SK-N-SH treated with all-trans-retinoic acid at 6 μM for 48 hours (cell line): ENCODE results near the gene TEX11.

Source experiments
- ATAC-seq: fragments of 200-7000 bp; cut with Tn5 transposase; 3 replicates; pipeline ENCODE4 v1.9.1; 2020; ENCODE audit warnings: mild to moderate bottlenecking, moderate library complexity
- ARNTL ChIP-seq: fragments of 450-650 bp; formaldehyde crosslinking; IDR thresholded peaks from 2 replicates; pipeline ENCODE4 v1.5.0; 2020; ENCODE audit warnings: low read depth, mild to moderate bottlenecking, moderate library complexity, borderline replicate concordance
- GLIS3 ChIP-seq: fragments of 250-450 bp; sonication (Bioruptor Pico); IDR thresholded peaks from 2 replicates; pipeline ENCODE4 v1.5.0; 2020; ENCODE audit warnings: mild to moderate bottlenecking, moderate library complexity
- ISL1 ChIP-seq: fragments of 250-450 bp; sonication (Bioruptor Pico); IDR thresholded peaks from 2 replicates; pipeline ENCODE4 v2.1.2; 2022; ENCODE audit warnings: mild to moderate bottlenecking, moderate library complexity
- OSR1 ChIP-seq: fragments of 250-450 bp; sonication (Bioruptor Pico); IDR thresholded peaks from 2 replicates; pipeline ENCODE4 v1.8.0; 2022; ENCODE audit warnings: moderate library complexity, mild to moderate bottlenecking, inconsistent platforms
- RARB ChIP-seq: fragments of 250-450 bp; sonication (Bioruptor Pico); IDR thresholded peaks from 2 replicates; pipeline ENCODE4 v1.8.0; 2021; ENCODE audit warnings: mild to moderate bottlenecking, moderate library complexity
- TCF4 ChIP-seq: fragments of 250-450 bp; sonication (Bioruptor Pico); IDR thresholded peaks from 2 replicates; pipeline ENCODE4 v1.8.0; 2021; ENCODE audit warnings: mild to moderate bottlenecking, moderate library complexity, borderline replicate concordance
- TOX ChIP-seq: fragments of 250-450 bp; sonication (Bioruptor Pico); IDR thresholded peaks from 2 replicates; pipeline ENCODE4 v1.8.0; 2021; ENCODE audit warnings: mild to moderate bottlenecking, moderate library complexity, borderline replicate concordance
- ZC3H10 ChIP-seq: fragments of 250-450 bp; sonication (Bioruptor Pico); IDR thresholded peaks from 2 replicates; pipeline ENCODE4 v1.5.1; 2021; ENCODE audit warnings: mild to moderate bottlenecking, moderate library complexity
- ZFP3 ChIP-seq: fragments of 250-450 bp; sonication (Bioruptor Pico); IDR thresholded peaks from 2 replicates; pipeline ENCODE4 v1.5.0; 2020; ENCODE audit warnings: mild to moderate bottlenecking, moderate library complexity
- ZFP30 ChIP-seq: fragments of 450-650 bp; formaldehyde crosslinking; IDR thresholded peaks from 2 replicates; pipeline ENCODE4 v1.5.0; 2022; ENCODE audit warnings: mild to moderate bottlenecking, moderate library complexity
- ZNF565 ChIP-seq: fragments of 450-650 bp; formaldehyde crosslinking; conservative IDR thresholded peaks from 2 replicates; pipeline ENCODE4 v1.5.0; 2020; ENCODE audit warnings: low read depth, mild to moderate bottlenecking, moderate library complexity
- ZNF70 ChIP-seq: fragments of 450-650 bp; formaldehyde crosslinking; IDR thresholded peaks from 2 replicates; pipeline ENCODE4 v1.5.0; 2020; ENCODE audit warnings: mild to moderate bottlenecking, moderate library complexity
- TF ChIP-seq, protein P1 (sequence below): fragments of 250-450 bp; sonication (Bioruptor Pico); IDR thresholded peaks from 2 replicates; pipeline ENCODE4 v1.8.0; 2021; ENCODE audit warnings: low read depth, mild to moderate bottlenecking, moderate library complexity, borderline replicate concordance
- TF ChIP-seq, protein P2 (sequence below): fragments of 250-450 bp; sonication (Bioruptor Pico); IDR thresholded peaks from 2 replicates; pipeline ENCODE4 v1.5.1; 2020; ENCODE audit warnings: low read depth, mild to moderate bottlenecking, moderate library complexity
- TF ChIP-seq, protein P3 (sequence below): fragments of 250-450 bp; sonication (Bioruptor Pico); IDR thresholded peaks from 2 replicates; pipeline ENCODE4 v1.8.0; 2020; ENCODE audit warnings: mild to moderate bottlenecking, moderate library complexity, borderline replicate concordance
- TF ChIP-seq, protein P4 (sequence below): fragments of 250-450 bp; sonication (Bioruptor Pico); IDR thresholded peaks from 2 replicates; pipeline ENCODE4 v1.5.1; 2021; ENCODE audit warnings: mild to moderate bottlenecking, moderate library complexity
- TF ChIP-seq, protein P5 (sequence below): fragments of 250-450 bp; sonication (Bioruptor Pico); IDR thresholded peaks from 2 replicates; pipeline ENCODE4 v1.5.0; 2020; ENCODE audit warnings: mild to moderate bottlenecking, moderate library complexity

The TEX11 gene

DNA sequence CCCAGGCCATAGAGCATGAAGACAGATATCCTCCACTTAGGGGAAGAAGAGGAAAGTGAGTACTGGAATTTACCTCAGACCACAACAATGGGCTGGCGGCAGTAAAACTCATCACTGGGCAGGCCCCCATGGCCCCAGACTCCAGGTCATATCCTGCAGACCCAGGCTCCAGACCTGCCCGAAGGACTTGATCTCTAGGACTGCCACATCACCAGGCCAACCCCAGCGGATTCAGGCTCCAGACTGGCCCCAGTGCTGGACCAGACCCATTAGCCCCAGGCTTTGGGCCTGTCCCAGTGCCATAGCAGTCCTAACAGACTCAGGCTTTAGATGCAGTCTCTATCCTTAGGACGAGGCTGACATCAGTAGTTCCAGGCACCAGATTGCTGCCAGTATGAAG lies 273.3 kb downstream of the TEX11 start:
- TF ChIP-seq ZFP3 (no peak), ZFP30 (CRISPR knock-in tag) (no peak), RARB (CRISPR knock-in tag) (no peak)
- ATAC-seq, result no peak

DNA sequence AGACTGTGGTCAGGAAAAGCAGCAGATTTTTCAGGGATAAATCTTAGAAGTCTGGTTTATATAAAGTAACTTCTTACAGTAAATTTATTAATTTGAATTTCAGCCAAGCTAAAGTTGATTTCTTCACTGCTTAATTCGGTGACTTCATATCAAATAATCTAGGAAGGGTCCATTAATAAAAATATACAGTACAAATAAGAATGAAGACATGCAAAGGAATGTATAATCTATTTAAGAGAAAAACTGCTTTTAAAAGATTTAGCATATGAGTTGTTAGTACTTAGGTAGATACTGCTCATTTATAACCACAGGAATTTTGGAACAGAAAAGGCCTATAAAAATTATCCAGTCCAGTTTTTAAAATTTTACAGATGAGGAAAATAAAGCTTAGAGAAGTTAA lies 286.8 kb downstream of the TEX11 start:
- ATAC-seq, result no peak
- TF ChIP-seq ISL1 (peak; percentile 91), TOX (CRISPR knock-in tag) (no peak), TCF4 (CRISPR knock-in tag) (no peak), ZNF70 (CRISPR knock-in tag) (no peak), ZFP3 (no peak), OSR1 (CRISPR knock-in tag) (no peak), ZFP30 (CRISPR knock-in tag) (no peak), ARNTL (CRISPR knock-in tag) (no peak), ZC3H10 (no peak), GLIS3 (CRISPR knock-in tag) (no peak)
- TF ChIP-seq, protein P1, sequence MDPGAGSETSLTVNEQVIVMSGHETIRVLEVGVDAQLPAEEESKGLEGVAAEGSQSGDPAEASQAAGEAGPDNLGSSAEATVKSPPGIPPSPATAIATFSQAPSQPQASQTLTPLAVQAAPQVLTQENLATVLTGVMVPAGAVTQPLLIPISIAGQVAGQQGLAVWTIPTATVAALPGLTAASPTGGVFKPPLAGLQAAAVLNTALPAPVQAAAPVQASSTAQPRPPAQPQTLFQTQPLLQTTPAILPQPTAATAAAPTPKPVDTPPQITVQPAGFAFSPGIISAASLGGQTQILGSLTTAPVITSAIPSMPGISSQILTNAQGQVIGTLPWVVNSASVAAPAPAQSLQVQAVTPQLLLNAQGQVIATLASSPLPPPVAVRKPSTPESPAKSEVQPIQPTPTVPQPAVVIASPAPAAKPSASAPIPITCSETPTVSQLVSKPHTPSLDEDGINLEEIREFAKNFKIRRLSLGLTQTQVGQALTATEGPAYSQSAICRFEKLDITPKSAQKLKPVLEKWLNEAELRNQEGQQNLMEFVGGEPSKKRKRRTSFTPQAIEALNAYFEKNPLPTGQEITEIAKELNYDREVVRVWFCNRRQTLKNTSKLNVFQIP (CRISPR knock-in tag), result no peak
- TF ChIP-seq, protein P2, sequence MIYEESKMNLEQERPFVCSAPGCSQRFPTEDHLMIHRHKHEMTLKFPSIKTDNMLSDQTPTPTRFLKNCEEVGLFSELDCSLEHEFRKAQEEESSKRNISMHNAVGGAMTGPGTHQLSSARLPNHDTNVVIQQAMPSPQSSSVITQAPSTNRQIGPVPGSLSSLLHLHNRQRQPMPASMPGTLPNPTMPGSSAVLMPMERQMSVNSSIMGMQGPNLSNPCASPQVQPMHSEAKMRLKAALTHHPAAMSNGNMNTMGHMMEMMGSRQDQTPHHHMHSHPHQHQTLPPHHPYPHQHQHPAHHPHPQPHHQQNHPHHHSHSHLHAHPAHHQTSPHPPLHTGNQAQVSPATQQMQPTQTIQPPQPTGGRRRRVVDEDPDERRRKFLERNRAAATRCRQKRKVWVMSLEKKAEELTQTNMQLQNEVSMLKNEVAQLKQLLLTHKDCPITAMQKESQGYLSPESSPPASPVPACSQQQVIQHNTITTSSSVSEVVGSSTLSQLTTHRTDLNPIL (CRISPR knock-in tag), result 0 out of 2 replicates have a peak, but pooled peaks have one; percentile 33
- TF ChIP-seq, protein P3, sequence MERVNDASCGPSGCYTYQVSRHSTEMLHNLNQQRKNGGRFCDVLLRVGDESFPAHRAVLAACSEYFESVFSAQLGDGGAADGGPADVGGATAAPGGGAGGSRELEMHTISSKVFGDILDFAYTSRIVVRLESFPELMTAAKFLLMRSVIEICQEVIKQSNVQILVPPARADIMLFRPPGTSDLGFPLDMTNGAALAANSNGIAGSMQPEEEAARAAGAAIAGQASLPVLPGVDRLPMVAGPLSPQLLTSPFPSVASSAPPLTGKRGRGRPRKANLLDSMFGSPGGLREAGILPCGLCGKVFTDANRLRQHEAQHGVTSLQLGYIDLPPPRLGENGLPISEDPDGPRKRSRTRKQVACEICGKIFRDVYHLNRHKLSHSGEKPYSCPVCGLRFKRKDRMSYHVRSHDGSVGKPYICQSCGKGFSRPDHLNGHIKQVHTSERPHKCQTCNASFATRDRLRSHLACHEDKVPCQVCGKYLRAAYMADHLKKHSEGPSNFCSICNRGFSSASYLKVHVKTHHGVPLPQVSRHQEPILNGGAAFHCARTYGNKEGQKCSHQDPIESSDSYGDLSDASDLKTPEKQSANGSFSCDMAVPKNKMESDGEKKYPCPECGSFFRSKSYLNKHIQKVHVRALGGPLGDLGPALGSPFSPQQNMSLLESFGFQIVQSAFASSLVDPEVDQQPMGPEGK (CRISPR knock-in tag), result no peak
- TF ChIP-seq, protein P4, sequence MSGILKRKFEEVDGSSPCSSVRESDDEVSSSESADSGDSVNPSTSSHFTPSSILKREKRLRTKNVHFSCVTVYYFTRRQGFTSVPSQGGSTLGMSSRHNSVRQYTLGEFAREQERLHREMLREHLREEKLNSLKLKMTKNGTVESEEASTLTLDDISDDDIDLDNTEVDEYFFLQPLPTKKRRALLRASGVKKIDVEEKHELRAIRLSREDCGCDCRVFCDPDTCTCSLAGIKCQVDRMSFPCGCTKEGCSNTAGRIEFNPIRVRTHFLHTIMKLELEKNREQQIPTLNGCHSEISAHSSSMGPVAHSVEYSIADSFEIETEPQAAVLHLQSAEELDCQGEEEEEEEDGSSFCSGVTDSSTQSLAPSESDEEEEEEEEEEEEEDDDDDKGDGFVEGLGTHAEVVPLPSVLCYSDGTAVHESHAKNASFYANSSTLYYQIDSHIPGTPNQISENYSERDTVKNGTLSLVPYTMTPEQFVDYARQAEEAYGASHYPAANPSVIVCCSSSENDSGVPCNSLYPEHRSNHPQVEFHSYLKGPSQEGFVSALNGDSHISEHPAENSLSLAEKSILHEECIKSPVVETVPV (CRISPR knock-in tag), result no peak
- TF ChIP-seq, protein P5, sequence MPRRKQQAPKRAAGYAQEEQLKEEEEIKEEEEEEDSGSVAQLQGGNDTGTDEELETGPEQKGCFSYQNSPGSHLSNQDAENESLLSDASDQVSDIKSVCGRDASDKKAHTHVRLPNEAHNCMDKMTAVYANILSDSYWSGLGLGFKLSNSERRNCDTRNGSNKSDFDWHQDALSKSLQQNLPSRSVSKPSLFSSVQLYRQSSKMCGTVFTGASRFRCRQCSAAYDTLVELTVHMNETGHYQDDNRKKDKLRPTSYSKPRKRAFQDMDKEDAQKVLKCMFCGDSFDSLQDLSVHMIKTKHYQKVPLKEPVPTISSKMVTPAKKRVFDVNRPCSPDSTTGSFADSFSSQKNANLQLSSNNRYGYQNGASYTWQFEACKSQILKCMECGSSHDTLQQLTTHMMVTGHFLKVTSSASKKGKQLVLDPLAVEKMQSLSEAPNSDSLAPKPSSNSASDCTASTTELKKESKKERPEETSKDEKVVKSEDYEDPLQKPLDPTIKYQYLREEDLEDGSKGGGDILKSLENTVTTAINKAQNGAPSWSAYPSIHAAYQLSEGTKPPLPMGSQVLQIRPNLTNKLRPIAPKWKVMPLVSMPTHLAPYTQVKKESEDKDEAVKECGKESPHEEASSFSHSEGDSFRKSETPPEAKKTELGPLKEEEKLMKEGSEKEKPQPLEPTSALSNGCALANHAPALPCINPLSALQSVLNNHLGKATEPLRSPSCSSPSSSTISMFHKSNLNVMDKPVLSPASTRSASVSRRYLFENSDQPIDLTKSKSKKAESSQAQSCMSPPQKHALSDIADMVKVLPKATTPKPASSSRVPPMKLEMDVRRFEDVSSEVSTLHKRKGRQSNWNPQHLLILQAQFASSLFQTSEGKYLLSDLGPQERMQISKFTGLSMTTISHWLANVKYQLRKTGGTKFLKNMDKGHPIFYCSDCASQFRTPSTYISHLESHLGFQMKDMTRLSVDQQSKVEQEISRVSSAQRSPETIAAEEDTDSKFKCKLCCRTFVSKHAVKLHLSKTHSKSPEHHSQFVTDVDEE (CRISPR knock-in tag), result no peak

DNA sequence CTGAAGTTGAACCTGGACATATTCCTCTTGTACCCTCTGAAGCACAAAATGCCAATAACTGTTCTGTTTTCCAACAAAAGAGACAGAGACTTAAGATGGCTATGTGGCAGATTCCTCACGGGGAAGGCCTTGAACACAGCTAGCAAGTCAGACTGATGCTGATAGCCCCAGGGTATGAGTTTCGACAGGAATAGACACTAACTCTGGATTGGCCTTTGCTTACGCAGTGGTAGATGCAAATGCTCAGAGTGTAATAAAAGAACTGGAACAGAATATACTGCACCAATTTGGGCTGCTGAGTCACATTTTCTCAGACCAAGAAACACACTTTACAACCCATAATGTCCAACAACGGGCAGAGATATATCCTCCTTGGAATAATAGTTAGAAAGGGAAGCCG lies 290.0 kb downstream of the TEX11 start:
- no peak for ATAC-seq
- TF ChIP-seq, protein P2 (CRISPR knock-in tag), result no peak
- TF ChIP-seq TOX (CRISPR knock-in tag), result no peak

DNA sequence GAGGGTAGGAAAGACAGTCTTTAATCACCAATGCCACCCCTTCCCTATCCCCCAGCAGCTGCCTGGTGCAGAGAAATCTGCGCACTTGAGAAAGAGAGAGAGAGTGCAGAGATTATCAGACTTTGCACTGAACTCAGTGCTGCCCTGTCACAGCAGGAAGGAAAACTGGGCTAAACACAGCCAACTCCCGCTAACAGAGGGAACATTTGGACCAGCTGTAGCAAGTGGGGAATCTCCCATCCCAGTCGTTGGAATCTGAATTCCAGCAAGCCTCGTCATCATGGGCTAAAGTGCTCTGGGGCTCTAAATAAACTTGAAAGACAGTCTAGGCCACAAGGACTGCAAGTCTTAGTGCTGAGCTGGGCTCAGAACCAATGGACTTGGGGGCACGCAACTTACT lies 295.2 kb downstream of the TEX11 start:
- no peak for ATAC-seq
- no peak for TF ChIP-seq ZC3H10
- TF ChIP-seq RARB (CRISPR knock-in tag), result no peak
- no peak for TF ChIP-seq TOX (CRISPR knock-in tag)
- no peak for TF ChIP-seq OSR1 (CRISPR knock-in tag)
- TF ChIP-seq ZNF565, result no peak
- TF ChIP-seq, protein P5 (CRISPR knock-in tag), result no peak
- no peak for TF ChIP-seq GLIS3 (CRISPR knock-in tag)
- TF ChIP-seq ZFP3, result no peak
- TF ChIP-seq, protein P2 (CRISPR knock-in tag), result no peak
- TF ChIP-seq, all 23 proteins: peak for 0
